ENCODE measurements around the gene SPINT4.

DNA sequence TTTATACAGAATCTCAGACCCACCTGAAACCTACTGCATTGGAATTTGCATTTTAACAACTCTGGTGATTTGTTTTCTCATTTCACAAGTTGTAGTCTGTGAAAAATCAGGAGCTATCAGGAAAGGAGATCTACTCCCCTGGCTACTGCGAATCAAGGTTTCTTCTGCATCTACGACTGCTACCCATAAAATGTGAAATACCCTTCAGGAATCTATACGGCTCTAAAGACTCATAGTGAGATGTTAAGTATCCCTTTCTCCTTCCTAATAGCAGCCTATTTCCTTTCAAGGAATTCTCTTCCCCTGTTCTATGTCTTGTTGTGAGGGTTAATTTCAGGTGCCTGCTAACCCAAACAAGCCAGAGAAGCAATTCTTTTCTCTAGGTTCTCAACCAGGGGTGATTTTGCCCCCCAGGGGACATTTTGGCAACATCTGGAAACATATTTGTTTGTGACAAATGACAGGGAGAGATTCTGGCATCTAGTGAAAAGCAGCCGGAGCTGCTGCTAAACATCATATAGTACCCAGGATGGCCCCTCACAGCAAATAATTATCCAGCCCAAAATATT, 43.2 kb downstream of the SPINT4 start:
- TF ChIP-seq, protein P1, sequence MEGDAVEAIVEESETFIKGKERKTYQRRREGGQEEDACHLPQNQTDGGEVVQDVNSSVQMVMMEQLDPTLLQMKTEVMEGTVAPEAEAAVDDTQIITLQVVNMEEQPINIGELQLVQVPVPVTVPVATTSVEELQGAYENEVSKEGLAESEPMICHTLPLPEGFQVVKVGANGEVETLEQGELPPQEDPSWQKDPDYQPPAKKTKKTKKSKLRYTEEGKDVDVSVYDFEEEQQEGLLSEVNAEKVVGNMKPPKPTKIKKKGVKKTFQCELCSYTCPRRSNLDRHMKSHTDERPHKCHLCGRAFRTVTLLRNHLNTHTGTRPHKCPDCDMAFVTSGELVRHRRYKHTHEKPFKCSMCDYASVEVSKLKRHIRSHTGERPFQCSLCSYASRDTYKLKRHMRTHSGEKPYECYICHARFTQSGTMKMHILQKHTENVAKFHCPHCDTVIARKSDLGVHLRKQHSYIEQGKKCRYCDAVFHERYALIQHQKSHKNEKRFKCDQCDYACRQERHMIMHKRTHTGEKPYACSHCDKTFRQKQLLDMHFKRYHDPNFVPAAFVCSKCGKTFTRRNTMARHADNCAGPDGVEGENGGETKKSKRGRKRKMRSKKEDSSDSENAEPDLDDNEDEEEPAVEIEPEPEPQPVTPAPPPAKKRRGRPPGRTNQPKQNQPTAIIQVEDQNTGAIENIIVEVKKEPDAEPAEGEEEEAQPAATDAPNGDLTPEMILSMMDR (IDR thresholded peaks at IDR 0.05; ENCODE audit: low read length), result no peak
- TF ChIP-seq EZH2 (IDR thresholded peaks at IDR 0.05; ENCODE audit: borderline replicate concordance, low read length), result no peak
